Right lobe of liver (tissue), 6 donors: Measurements from ENCODE around the gene CPA1. TPM values are rescaled to one million over a fixed set of nuclear protein-coding genes. Genes with fewer than 3 reads are reported as not detected.
A peak's percentile ranks its signal among the peaks of the same experiment; 100 is the strongest.

Experiments
- ATAC-seq, 4 donors: fragments of 200-7000 bp; cut with Tn5 transposase; one replicate each; pipeline ENCODE4 v1.9.1; 2020; ENCODE audit warnings: mild to moderate bottlenecking in 4 of 4, moderate library complexity in 4 of 4
- DNase-seq, 3 donors: peaks; one replicate each; pipeline ENCODE4 v3.0.0-alpha.2; 2020
- H3K27ac ChIP-seq, 3 donors: fragments of 200-600 bp; one replicate each; pipeline ENCODE4 v1.8.0; 2022
- H3K27me3 ChIP-seq, 2 donors: fragments of 200-600 bp; one replicate each; pipeline ENCODE4 v1.8.0; 2022
- H3K36me3 ChIP-seq, 4 donors: fragments of 200-600 bp; sonication (generic) in 1 of 4; one replicate each; pipeline versions ENCODE4 v1.5.1 to v1.8.0; 2017 to 2022; ENCODE audit warnings: control low read depth in 1 of 4
- H3K4me1 ChIP-seq, 4 donors: fragments of 200-600 bp; sonication (generic) in 1 of 4; one replicate each; pipeline versions ENCODE4 v1.5.1 to v1.8.0; 2017 to 2022; ENCODE audit warnings: control low read depth in 1 of 4
- H3K4me3 ChIP-seq, 3 donors: fragments of 200-600 bp; one replicate each; pipeline ENCODE4 v1.8.0; 2022
- H3K9me3 ChIP-seq, 4 donors: fragments of 200-600 bp; sonication (generic) in 1 of 4; one replicate each; pipeline versions ENCODE4 v1.5.1 to v1.8.0; 2017 to 2022; ENCODE audit warnings: control low read depth in 1 of 4
- CTCF ChIP-seq, 4 donors: fragments of 200-600 bp in 3 of 4; fragments of 450-650 bp in 1 of 4; IDR thresholded peaks; one replicate each; pipeline versions ENCODE4 v1.5.1 to v1.8.0; 2016 to 2022; ENCODE audit warnings: antibody characterized with exemption in 4 of 4, mild to moderate bottlenecking in 2 of 4
- POLR2A ChIP-seq: fragments of 450-650 bp; IDR thresholded peaks from one replicate; pipeline ENCODE4 v1.6.1; 2017; ENCODE audit warnings: antibody characterized with exemption, mild to moderate bottlenecking
- WGBS: methylation state at CpG from one replicate; pipeline ENCODE4 v1.1.6; 2018; ENCODE audit warnings: low coverage, low lambda C conversion rate; ENCODE audit not compliant: insufficient coverage; ENCODE audit errors: missing lambda C conversion rate; 5-methylcytosine and 5-hydroxymethylcytosine counted together
- intact Hi-C, 2 donors: fragments of 100-400 bp; cut with DNase I; formaldehyde crosslinking; loops; one replicate each; pipeline versions ENCODE4 v1.11.2 to v1.14.1; 2022
- total RNA-seq, 6 experiments: library from RNA; depleted of rRNA in 2 of 6; stranded (reverse); fragments of >200 nt in 2 of 6; fragmentation: NEBNext Ultra II Directional in 3 of 6; extraction: Animal tissue kit (Norgen Biotek cat#: 25700) in 3 of 6; gene quantifications; one replicate each; pipeline versions ENCODE4 v1.1.0 to v1.2.4, GENCODE V29; 2016 to 2023
- donor health status: DM: no; HTN: yes; CAD: no.
- donor health status: DM: no; HTN: no; CAD: no.
- donor health status: DM: no; HTN: no; CAD: no.
- donor health status: DM: no; HTN: yes; CAD: no.
- donor health status: DM: no; HTN: yes; CAD: no.

CPA1 gene
- total RNA-seq, 6 experiments from 2014 or later: not detected

GRCh38 chr7:130426564-130426963 is 46.3 kb downstream of the CPA1 start:
- intact Hi-C loops: no loop called here
- Histone ChIP-seq H3K27me3 (no peaks in the 10 kb centered on the region), H3K27ac (no peak overlapping the region), H3K4me3 (no peak overlapping the region), H3K9me3 (no peaks in the 10 kb centered on the region), H3K4me1 (no peaks in the 10 kb centered on the region), H3K36me3 (no peaks in the 10 kb centered on the region)
- WGBS: 38% methylated on average over 4 of the region's 4 CpGs
- DNase-seq (no peak), ATAC-seq (peak in 1 of 4 donors; percentile 20)
- TF ChIP-seq CTCF (IDR thresholded peaks at IDR 0.05) (no peak), POLR2A (no peak)

GRCh38 chr7:130429019-130429418 is 48.7 kb downstream of the CPA1 start:
- TF ChIP-seq CTCF (IDR thresholded peaks at IDR 0.05) (no peak), POLR2A (no peak)
- Histone ChIP-seq H3K27me3 (no peaks in the 10 kb centered on the region), H3K27ac (no peak overlapping the region), H3K4me1 (no peaks in the 10 kb centered on the region), H3K36me3 (no peaks in the 10 kb centered on the region), H3K4me3 (no peak overlapping the region), H3K9me3 (no peaks in the 10 kb centered on the region)
- WGBS: 91% methylated on average over 3 of the region's 4 CpGs
- intact Hi-C loops: no loop called here
- ATAC-seq (no peak), DNase-seq (no peak)

- H3K4me1 ChIP-seq: no peaks in the 10 kb centered on the region
- H3K27me3 ChIP-seq: no peaks in the 10 kb centered on the region
- peak overlapping the region in 1 of 3 donors; percentile 10 for H3K27ac ChIP-seq
- H3K4me3 ChIP-seq: no peak overlapping the region
- intact Hi-C loops: no loop called here
- no peaks in the 10 kb centered on the region for H3K36me3 ChIP-seq
- ATAC-seq (no peak), DNase-seq (no peak)
- WGBS: 56% methylated on average over 1 of the region's 1 CpG
- no peak for TF ChIP-seq CTCF (IDR thresholded peaks at IDR 0.05)
- no peak for TF ChIP-seq POLR2A
- H3K9me3 ChIP-seq: no peaks in the 10 kb centered on the region
Observed at GRCh38 chr7:130430115-130430514, 49.8 kb downstream of the CPA1 start.

GRCh38 chr7:130430841-130431666 is 50.8 kb downstream of the CPA1 start:
- DNase-seq (no peak), ATAC-seq (peak in 2 of 4 donors; percentile 33 to 43)
- intact Hi-C loops: no loop called here
- no peak for TF ChIP-seq POLR2A
- Histone ChIP-seq H3K4me3 (no peak overlapping the region), H3K4me1 (no peaks in the 10 kb centered on the region), H3K36me3 (no peaks in the 10 kb centered on the region), H3K27me3 (no peaks in the 10 kb centered on the region), H3K27ac (peak overlapping the region in 1 of 3 donors; percentile 10), H3K9me3 (no peaks in the 10 kb centered on the region)
- 55% methylated on average over 5 of the region's 5 CpGs for WGBS

- no peak overlapping the region for H3K4me3 ChIP-seq
- DNase-seq (no peak), ATAC-seq (no peak)
- no peaks in the 10 kb centered on the region for H3K36me3 ChIP-seq
- 81% methylated on average over 3 of the region's 3 CpGs for WGBS
- H3K27me3 ChIP-seq: no peaks in the 10 kb centered on the region
- no peak overlapping the region for H3K27ac ChIP-seq
- no peaks in the 10 kb centered on the region for H3K9me3 ChIP-seq
- TF ChIP-seq POLR2A (no peak), CTCF (IDR thresholded peaks at IDR 0.05) (no peak)
- no peaks in the 10 kb centered on the region for H3K4me1 ChIP-seq
- intact Hi-C loops: no loop called here
Observed at GRCh38 chr7:130432886-130433285, 52.6 kb downstream of the CPA1 start.
